HG03025 (cell line): Measurements from ENCODE around the gene LAMC1.

ENCODE experiments used
- ATAC-seq: cut with Tn5 transposase; IDR thresholded peaks from one replicate; pipeline ENCODE4 v1.9.1; 2021; ENCODE audit warnings: mild to moderate bottlenecking, moderate library complexity; ENCODE audit not compliant: unreplicated experiment, low FRiP score

LAMC1 gene

GRCh38 chr1:183075861-183076260 lies 52.6 kb downstream of the LAMC1 start:
- ATAC-seq: no peak

- ATAC-seq: no peak
These were observed 53.9 kb downstream of the LAMC1 start for GRCh38 chr1:183077097-183077496.

GRCh38 chr1:183079712-183080388 lies 56.6 kb downstream of the LAMC1 start:
- ATAC-seq: no peak

- no peak for ATAC-seq
These were observed 57.2 kb downstream of the LAMC1 start for GRCh38 chr1:183080406-183080805.

GRCh38 chr1:183081402-183082120 lies 58.3 kb downstream of the LAMC1 start:
- no peak for ATAC-seq

GRCh38 chr1:183082650-183083049 lies 59.4 kb downstream of the LAMC1 start:
- ATAC-seq: no peak

- no peak for ATAC-seq
These were observed 63.8 kb downstream of the LAMC1 start for GRCh38 chr1:183087001-183087400.

- ATAC-seq: no peak
These were observed 65.9 kb downstream of the LAMC1 start for GRCh38 chr1:183089025-183089639.

- no peak for ATAC-seq
These were observed 67.3 kb downstream of the LAMC1 start for GRCh38 chr1:183090391-183091006.

GRCh38 chr1:183091181-183091580 lies 68.0 kb downstream of the LAMC1 start:
- ATAC-seq: no peak

- no peak for ATAC-seq
These were observed 69.1 kb downstream of the LAMC1 start for GRCh38 chr1:183092350-183092749.

- ATAC-seq: no peak
These were observed 69.9 kb downstream of the LAMC1 start for GRCh38 chr1:183093066-183093668.

- no peak for ATAC-seq
These were observed 70.6 kb downstream of the LAMC1 start for GRCh38 chr1:183093786-183094298.

GRCh38 chr1:183094351-183094750 lies 71.1 kb downstream of the LAMC1 start:
- ATAC-seq: no peak

- no peak for ATAC-seq
These were observed 73.1 kb downstream of the LAMC1 start for GRCh38 chr1:183096351-183096750.

GRCh38 chr1:183096894-183097293 lies 73.7 kb downstream of the LAMC1 start:
- no peak for ATAC-seq

- ATAC-seq: no peak
These were observed 74.3 kb downstream of the LAMC1 start for GRCh38 chr1:183097438-183098051.

- no peak for ATAC-seq
These were observed 75.1 kb downstream of the LAMC1 start for GRCh38 chr1:183098317-183098716.

- no peak for ATAC-seq
These were observed 77.2 kb downstream of the LAMC1 start for GRCh38 chr1:183100361-183100974.

- no peak for ATAC-seq
These were observed 77.9 kb downstream of the LAMC1 start for GRCh38 chr1:183101081-183101480.
